SK-N-SH treated with all-trans-retinoic acid at 6 μM for 48 hours (cell line): ENCODE data around the gene CRYBB2.

Experiments used
- BACH2 ChIP-seq: fragments of 250-450 bp; sonication (Bioruptor Pico); IDR thresholded peaks from 2 replicates; pipeline ENCODE4 v1.9.0; 2021; ENCODE audit warnings: mild to moderate bottlenecking, borderline replicate concordance
- ESRRG ChIP-seq: fragments of 250-450 bp; sonication (Bioruptor Pico); IDR thresholded peaks from 2 replicates; pipeline ENCODE4 v1.6.1; 2021; ENCODE audit warnings: mild to moderate bottlenecking
- PPARA ChIP-seq: fragments of 250-450 bp; sonication (Bioruptor Pico); IDR thresholded peaks from 2 replicates; pipeline ENCODE4 v1.5.0; 2020; ENCODE audit warnings: mild to moderate bottlenecking, borderline replicate concordance
- ZFP3 ChIP-seq: fragments of 250-450 bp; sonication (Bioruptor Pico); IDR thresholded peaks from 2 replicates; pipeline ENCODE4 v1.5.0; 2020; ENCODE audit warnings: mild to moderate bottlenecking, moderate library complexity

DNA sequence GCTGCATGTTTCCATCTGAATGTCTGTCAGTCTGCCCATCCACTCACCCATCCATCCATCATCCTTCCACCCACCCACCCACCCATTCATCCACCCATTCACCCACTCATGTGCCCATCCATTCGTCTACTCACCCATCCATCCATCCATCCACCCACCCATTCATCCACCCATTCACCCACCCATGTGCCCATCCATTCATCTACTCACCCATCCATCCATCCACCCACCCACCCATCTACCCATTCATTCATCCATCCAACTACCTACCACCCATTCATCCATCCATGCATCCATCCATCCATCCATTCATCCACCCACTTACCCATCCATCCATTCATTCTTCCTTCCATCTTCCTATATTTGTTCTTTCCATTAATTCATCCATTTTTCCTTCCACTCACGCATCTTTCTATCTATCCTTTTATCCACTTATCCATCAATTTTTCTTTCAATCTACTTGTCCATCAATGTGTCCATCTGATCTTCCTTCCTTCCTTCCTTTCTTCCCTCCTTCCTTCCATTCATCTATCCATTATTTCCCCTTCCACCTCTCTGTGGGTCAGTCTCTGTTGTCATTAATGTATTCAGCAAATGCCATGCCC lies 11.8 kb upstream of the CRYBB2 start:
- TF ChIP-seq PPARA (CRISPR knock-in tag) (no peak), BACH2 (no peak), ZFP3 (CRISPR knock-in tag) (no peak), ESRRG (CRISPR knock-in tag) (no peak)
